GM21390 (cell line): Measurements from ENCODE around the gene DNAJC9.

Experiments
- ATAC-seq: cut with Tn5 transposase; IDR thresholded peaks from one replicate; pipeline ENCODE4 v1.9.1; 2021; ENCODE audit not compliant: unreplicated experiment

The DNAJC9 gene

DNA sequence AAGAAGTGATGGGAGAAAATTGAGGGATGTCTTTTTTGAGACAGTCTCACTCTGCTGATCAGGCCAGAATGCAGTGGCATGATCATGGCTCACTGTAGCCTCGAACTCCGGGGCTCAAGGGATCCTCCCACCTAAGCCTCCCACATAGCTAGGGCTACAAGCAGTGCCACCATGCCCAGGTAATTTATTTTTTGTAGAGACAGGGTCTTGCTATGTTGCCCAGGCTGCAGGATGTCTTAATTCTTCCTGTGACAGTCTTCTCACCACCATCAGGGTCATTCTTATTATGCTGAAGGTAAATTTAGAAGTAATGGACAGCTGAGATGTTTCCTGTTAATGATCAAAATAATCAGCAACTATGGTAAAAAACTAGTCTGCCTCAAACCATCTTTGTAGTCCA is 7.1 kb downstream of the DNAJC9 start:
- no peak for ATAC-seq

DNA sequence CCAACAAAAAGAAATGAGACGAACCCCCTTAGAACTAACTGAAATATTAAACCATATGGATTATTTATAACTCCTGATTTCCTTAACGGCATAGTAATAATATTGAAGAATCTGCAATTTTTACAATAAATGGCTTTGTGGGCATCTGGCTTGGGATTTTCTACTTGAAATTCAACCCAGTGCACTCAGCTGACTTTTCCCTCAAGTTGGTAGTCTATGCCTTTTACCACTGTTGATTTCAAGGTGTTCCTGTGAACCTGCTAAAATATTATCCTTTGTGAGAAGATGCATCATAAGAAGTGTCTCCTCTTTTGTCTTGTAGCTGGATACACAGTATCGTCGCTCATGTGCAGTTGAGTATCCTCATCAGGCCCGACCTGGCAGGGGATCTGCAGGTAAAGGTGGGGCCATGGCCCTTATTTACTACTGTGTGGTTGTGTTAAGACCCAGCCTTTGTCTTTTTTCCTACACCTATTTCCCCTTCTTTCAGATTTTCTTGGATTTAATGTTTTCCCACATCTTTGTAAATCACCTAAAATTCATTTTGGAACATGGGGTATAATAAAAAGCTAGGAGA is 8.0 kb downstream of the DNAJC9 start:
- ATAC-seq: no peak

DNA sequence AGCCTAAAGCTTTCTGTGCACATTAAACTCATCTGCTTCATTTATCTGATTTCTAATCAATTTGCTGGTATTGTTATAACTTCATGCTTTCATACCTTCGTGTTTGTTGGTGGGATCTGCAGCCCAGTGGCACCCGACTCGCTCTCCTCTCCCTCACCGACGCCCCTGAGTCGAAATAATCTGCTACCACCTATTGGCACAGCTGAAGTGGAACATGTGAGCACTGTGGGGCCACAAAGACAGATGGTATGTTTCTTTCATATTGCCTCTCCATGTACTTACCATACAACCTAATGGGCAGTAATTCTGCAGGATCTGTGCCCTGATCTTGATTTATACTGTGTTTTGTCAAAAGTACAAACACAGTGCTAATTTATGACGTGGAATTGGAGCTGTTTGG is 12.4 kb downstream of the DNAJC9 start:
- no peak for ATAC-seq

DNA sequence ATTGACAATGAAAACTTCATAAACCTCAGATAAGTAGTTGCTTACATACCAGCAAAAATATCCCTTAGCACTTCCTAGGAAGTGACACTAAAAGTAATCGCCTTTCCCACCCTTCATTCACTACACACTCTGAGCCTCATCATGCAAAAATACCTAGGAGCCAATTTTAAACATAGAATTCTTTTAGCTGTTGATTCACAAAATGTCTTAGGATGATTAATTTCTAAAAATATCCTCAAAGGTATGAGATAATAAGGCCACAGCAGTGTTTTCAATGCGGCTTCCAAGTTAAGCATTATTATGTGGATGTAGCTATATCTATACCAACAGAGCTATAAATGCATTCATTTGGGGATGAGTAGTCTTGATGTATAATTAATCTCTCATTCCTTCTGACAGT is 13.2 kb downstream of the DNAJC9 start:
- no peak for ATAC-seq

DNA sequence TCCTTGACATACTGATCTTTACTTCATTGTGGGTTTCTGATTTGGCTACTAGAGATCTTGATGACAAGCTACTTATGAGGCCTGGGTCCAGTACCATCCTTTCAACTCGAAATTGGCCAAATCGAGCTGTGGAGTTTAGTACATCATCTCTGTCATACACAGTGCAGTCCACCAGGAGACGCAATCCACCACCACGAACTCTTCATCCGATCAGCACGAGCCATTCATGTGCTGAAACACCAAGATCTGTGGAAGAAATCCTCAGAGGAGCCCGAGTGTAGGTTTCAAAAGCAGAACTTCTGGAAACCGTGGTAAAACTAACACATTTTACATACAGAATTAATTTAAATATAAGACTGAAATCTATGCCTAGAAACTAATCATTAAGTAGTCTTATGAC is 14.2 kb downstream of the DNAJC9 start:
- ATAC-seq: no peak

DNA sequence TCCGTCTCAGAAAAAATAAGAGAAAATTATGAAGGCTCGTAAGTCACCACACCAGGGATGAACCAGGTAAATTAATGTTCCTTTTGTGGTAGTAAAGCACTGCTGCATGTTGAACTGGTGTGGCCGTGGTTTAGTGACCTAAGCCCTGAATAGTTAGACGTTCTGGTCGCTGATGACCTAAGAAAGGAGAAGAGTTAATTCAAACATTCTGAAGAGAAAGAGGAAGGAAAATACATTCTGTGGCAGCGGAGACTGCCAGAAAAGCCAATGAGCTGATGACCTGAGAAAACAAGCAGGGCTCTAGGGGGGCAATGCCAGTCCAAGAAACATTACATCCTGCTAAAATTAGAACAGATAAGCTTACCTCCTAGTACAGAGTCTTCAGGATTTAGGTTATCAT is 17.5 kb downstream of the DNAJC9 start:
- no peak for ATAC-seq

DNA sequence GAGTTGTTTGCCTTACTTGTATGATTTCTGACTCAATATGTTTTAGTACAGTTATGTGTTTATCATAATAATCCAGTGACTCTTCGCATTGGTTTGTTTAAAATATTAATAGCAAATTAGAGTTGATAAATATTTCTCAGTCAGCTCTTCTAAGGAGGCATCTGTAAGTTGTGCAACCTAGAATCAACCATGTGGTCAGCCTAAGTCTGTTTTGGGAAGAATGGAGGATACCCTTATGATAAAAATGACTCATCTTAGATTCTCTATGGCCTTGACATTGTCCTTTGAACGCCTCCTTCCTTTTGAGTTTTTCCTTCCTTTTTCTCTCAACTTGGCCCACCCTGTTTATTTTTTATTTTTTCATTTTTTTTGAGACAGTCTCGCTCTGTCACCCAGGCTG is 18.8 kb downstream of the DNAJC9 start:
- ATAC-seq: no peak

DNA sequence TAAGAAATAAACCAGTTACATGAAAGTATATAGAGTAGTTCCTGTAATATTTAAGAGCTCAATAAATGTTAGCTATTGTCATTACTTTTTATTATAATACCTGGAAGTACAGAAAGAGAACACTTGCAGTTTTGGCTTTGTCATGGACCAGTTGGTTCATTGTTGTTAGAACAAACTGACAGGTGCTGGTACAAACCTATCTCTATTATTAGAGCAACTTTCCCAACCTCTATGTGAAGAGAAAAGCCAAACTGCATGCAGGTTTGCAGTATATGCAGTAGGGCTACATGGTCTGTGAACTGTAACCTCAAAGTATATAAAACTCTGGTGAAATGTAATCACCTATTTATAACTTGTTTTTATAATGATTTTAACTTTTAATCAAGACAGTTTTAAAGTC is 20.4 kb downstream of the DNAJC9 start:
- ATAC-seq: no peak

DNA sequence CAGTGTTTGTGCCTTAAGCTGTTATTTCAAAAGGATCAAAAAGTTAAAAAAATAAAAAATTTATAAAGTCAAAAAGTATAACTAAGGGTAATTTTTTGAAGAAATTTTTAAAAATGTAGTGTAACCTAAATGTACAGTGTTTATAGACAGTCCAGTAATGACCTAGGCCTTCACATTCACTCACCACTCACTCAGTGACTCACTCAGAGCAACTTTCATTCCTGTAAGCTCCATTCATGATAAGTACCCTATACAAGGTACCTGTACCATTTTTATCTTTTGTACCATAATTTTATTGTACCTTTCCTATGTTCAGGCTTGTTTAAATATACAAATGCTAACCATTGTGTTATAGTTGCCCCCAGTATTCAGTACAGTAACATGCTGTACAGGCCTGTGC is 21.5 kb downstream of the DNAJC9 start:
- no peak for ATAC-seq

DNA sequence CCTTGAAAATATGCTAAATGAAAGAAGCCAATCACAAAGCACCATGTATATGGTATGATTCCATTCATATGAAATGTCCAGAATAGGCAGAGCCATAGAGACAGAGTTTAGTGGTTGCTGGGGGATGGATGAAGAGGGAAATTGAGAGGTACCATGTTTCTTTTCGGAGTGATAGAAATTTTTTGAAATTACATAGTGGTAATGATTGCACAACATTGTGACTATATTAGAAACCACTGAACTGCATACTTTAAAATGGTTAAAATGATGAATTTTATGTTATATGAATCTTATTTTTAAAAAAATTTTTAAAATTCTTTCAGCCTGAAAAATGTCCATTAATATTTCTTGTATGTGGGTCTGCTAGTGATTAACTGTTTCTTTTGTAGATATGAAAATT is 26.1 kb downstream of the DNAJC9 start:
- no peak for ATAC-seq

DNA sequence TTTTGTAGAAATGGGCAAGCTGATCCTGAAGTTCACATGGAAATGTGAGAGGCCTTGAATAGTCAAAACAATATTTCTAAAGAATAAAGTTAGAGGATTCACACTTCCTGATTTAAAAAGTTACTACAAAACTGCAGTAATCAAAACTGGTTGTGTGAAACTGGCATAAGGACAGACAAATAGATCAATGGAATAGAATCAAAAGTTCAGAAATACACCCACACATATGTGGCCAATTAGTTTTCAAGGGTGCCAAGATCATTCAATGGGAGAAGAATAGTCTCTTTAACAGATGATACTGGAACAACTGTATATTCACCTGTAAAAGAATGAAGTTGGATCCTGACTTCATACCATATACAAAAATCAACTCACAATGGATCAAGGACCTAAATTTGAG is 27.7 kb downstream of the DNAJC9 start:
- no peak for ATAC-seq

DNA sequence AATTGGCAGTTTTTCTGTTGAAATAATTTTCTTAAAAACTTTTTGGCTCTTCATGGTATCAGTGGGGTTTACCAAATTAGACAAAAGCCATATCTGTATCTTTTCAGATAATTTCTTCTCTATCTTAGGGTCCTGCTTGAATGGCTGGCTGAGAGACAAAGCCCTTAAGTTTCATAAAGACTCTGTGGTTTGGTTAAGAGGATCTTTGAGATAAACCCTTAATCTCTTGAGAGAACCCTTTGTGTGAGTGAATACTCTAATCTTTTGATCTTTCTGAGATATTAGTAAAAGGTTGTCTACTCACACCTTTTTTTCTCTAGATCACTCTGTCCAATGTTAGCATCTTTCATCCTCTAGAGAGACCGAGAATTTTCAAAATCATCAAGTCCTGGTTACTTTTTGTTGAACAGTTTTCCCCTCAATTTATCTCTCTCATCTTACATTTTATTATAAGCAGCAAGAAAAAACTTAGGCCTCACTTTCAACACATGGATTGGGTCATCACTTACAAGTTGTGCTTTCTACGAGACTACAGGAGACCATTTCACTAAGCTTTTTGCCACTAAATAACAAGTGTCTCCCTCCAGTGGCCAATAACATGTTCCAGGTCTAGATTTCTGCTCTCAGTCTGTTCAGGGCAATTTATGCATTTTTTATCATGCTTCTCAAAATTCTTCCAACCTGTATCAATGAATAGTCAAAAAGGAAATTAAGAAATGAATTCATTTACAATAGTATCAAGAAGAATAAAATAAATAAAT is 28.4 kb downstream of the DNAJC9 start:
- ATAC-seq: no peak

DNA sequence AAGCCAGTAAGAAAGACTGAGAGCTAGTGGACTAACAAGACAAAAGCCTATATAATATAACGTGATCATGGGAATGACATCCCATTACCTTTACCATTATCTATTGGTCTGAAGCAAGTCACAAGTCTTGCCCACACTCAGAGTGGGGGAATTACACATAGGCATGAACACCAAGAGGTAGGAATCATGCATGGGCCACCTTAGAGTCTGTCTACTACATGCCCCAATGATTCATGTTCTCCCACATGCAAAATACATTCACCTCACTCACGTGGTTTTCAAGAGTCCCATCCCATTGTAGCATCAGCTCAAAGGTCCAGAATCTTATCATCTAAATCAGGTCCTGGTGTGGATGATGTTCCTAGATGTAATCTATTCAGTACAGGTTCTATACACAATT is 29.4 kb downstream of the DNAJC9 start:
- no peak for ATAC-seq

DNA sequence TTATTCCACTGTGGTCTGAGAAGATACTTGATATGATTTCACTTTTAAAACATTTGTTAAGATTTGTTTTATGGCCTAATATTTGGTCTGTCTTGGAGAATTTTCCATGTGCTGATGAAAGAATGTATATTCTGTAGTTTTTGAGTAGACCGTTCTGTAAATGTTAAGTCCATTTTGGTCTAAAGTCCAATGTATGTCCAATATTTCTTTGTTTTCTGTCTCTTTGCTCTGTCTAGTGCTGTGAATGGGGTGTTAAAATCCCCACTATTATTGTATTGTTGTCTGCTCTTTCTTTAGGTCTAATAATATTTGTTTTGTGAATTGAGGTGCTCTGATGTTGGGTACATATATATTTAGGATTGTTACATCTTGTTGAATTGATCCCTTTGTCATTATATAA is 31.3 kb downstream of the DNAJC9 start:
- no peak for ATAC-seq

DNA sequence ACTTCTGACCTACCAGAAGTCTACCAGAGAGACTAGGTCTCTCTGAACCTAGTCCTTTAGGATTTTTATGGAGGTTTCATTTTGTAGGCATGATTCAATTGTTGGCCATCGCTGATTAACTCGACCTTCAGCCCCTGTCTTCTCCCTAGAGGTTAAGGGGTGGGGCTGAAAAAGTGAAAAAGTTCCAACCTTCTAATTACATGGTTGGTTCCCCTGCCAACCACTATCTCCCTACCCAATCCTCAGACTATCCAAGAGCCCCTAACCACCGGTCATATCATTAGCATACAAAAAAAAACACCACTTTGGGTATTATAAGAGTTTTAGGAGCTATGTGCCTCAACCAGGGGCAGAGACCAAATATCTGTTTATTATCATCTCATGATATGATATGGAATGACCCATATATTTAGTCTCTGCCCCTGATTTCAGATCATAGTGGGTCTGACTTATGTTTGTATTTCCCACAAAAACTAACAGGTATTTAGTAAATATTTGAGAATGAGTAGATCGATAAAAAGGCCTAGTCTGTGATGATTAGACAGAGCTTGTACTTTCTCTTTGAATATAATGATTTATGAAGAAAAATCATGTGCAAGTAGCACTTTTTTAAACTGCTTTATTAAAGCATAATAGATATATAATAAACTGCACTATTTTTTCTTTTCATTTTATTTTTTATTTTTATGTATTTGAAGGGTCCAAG is 35.8 kb downstream of the DNAJC9 start:
- no peak for ATAC-seq

DNA sequence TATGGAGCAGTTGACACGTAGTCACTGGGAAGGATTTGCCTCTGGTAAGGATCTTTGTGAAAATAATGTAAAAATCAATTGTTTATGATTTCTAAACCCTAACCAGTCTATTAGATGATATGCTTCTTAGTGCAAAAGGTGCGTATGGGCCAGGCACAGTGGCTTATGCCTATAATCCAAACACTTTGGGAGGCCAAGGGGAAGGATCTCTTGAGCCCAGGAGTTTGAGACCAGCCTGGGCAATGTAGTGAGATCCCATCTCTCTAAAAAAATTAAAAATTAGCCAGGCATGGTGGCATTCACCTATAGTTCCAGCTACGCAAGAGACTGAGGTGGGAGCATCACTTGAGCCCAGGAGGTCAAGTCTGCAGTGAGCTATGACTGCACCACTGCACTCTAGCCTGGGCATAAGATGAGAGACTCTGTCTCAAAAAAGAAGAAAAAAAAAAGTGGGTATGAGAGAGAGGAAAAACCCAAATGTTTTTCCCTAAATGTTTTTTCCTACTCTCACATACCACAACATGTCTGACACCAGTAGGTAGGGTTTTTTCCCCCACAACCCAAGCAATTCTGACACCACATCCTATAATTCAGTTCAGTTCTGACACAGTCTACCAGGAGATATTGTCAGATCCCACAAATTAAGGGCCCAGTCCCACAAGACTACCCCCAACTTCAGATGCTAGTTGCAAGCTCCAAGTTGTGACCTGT is 36.5 kb downstream of the DNAJC9 start:
- ATAC-seq: no peak

DNA sequence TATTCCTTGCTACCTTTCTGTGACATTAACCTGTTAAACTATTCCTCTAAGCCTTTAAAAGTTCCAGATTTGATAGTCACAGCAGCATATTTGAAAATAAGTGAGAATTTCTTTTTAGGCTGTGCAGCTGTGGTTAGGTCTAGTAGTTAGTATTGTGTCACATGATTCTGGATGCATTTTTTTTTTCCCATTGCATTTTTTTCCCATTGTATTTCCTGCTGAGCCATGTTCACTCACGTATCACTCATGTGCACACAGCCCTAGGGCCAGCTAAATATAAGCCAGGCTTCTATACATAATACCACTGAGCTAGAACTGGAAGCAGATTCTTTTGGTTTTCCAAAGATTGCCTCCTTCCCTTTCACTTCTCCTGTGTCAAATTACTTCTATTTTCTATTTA is 37.4 kb downstream of the DNAJC9 start:
- ATAC-seq: no peak

DNA sequence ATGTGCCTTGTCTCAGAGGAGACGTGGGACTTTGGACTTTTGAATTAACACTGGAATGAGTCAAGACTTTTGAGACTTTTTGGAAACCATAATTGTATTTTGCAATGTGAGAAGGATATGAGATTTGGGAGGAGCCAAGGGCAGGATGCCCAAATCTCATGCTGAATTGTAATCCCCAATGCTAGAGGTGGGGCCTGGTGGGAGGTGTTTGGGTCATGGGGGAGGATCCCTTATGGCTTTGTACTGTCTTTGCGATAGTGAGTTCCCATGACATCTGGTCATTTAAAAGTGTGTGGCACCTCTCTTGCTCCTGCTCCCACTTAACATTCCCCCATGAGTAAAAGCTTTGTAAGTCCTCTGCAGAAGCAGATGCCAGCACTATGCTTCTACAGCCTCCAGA is 39.2 kb downstream of the DNAJC9 start:
- ATAC-seq: no peak

DNA sequence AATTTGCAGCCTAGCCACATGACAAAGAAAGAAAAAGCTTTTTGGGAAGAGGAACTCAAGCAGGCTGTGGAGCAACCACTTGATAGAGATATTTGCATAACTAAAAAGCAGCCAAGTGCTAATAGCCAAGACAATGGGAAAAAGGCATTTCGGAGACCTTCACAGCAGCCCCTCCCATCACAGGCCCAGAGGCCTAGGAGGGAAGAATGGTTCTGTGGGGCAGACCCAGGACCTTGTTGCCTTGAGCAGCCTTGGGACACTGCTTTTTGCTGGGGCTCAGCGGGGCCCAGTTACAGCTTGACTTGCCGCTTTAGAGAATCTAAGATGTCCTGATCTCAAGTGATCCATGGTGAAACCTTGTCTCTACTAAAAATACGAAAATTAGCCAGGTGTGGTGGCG is 40.7 kb downstream of the DNAJC9 start:
- ATAC-seq: no peak

DNA sequence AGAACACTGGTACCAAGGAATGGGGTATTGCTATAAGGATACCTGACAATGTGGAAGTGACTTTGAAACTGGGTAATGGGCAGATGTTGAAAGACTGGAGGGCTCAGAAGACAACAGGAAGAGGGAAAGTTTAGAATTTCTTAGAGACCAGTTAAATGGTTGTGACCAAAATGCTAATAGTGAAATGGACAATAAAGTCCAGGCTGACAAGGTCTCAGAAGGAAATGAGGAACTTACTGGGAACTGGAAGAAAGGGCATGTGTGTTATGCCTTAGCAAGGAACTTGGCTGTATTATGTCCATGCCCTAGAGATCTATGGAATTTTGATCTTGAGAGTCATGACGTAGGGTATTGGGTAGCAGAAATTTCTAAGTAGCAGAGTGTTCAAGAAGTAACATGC is 41.2 kb downstream of the DNAJC9 start:
- no peak for ATAC-seq

DNA sequence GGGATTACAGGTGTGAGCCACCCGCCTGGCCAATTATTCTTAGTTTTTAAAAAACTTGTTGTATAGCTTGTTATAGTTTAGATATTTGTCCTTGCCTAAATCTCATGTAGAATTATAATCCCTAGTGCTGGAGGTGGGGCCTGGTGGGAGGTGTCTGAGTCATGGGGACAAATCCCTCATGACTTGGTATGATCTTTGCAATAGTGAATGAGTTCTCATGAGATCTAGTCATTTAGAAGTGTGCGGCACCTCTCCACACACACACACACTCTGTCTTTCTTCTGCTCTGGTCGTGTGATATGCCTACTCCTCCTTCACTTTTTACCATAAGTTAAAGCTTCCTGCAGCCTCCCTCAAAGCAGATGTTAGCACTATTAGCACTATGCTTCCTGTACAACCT is 42.0 kb downstream of the DNAJC9 start:
- ATAC-seq: no peak
